ENCODE measurements around the gene ZFP69B.

GRCh38 chr1:40475268-40475667, 25.0 kb downstream of the ZFP69B start:
- TF ChIP-seq CTCF (IDR thresholded peaks at IDR 0.05; ENCODE audit: control extremely low read depth in 1 of 3, insufficient read depth in 1 of 3, low read depth in 1 of 3, low read length in 3 of 3) (no peak), CHD7 (IDR thresholded peaks at IDR 0.05; ENCODE audit: insufficient replicate concordance, low read length) (no peak), EZH2 (IDR thresholded peaks at IDR 0.05; ENCODE audit: low read depth, low read length, severe bottlenecking) (no peak), TEAD4 (IDR thresholded peaks at IDR 0.05; ENCODE audit: low read depth, low read length) (no peak), GABPA (IDR thresholded peaks at IDR 0.05; ENCODE audit: borderline replicate concordance, insufficient read depth, low read length) (no peak), CBX5 (IDR thresholded peaks at IDR 0.05; ENCODE audit: low read depth, low read length) (no peak), TAF7 (optimal IDR thresholded peaks at IDR 0.05; ENCODE audit: borderline replicate concordance, low read depth, low read length) (no peak), HDAC2 (IDR thresholded peaks at IDR 0.05; ENCODE audit: borderline replicate concordance in 1 of 2, low read depth in 2 of 2, low read length in 2 of 2) (no peak), BCL11A (IDR thresholded peaks at IDR 0.05; ENCODE audit: low read depth in 2 of 2, low read length in 2 of 2) (no peak), POLR2AphosphoS5 (IDR thresholded peaks at IDR 0.05; ENCODE audit: low read depth, low read length) (no peak), TBP (IDR thresholded peaks at IDR 0.05; ENCODE audit: low read depth, low read length) (no peak), TCF12 (IDR thresholded peaks at IDR 0.05; ENCODE audit: low read depth, low read length) (no peak), JUND (IDR thresholded peaks at IDR 0.05; ENCODE audit: low read length) (no peak)
